Lower leg skin (tissue), 3 donors: ENCODE results near the gene TLK1.

ENCODE experiments used
- CTCF ChIP-seq, 3 donors: fragments of 450-650 bp; IDR thresholded peaks; one replicate each; pipeline ENCODE4 v1.5.1; 2016; ENCODE audit warnings: antibody characterized with exemption in 3 of 3, mild to moderate bottlenecking in 3 of 3, moderate library complexity in 2 of 3
- POLR2A ChIP-seq, 2 donors: fragments of 450-650 bp; IDR thresholded peaks; one replicate each; pipeline ENCODE4 v1.6.1; 2016 to 2017; ENCODE audit warnings: antibody characterized with exemption in 2 of 2, mild to moderate bottlenecking in 1 of 2, moderate library complexity in 1 of 2

- TF ChIP-seq CTCF (IDR thresholded peaks at IDR 0.05) (no peak), POLR2A (IDR thresholded peaks at IDR 0.05) (no peak)
These were observed 15.8 kb upstream of the TLK1 start for GRCh38 chr2:171176516-171176915.
